ENCODE measurements around the gene DHRS2. TPM values are rescaled to one million over a fixed set of nuclear protein-coding genes. Genes with fewer than 3 reads are reported as not detected.

DHRS2 gene
- total RNA-seq, 1 donor from 2014 or later: 0.69 TPM

GRCh38 chr14:23601424-23601823 is 34.7 kb upstream of the DHRS2 start:
- DNase-seq (ENCODE audit: low read depth): no peak
- H3K4me3 ChIP-seq (ENCODE audit: low read depth, low read length): no peak overlapping the region
- no peak for TF ChIP-seq CTCF (conservative IDR thresholded peaks at IDR 0.05; ENCODE audit: low read depth, low read length)

DNA sequence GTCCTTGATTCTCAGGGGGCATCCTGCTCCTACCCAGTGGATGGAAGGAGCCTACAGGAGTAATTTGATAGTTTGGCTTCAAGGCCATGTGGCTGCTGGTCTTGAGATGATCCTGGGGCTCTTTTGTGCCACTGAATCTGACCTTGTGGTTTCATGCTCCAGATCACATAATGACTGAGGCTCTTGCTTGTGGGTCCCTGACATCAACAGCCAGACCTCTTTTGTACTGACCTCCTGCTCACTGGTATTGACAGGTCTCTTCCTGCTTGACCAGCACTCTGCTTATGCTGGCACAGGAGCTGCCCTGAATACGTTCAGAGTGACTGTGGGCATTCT is 34.4 kb upstream of the DHRS2 start:
- no peak for TF ChIP-seq CTCF (conservative IDR thresholded peaks at IDR 0.05; ENCODE audit: low read depth, low read length)
- DNase-seq (ENCODE audit: low read depth): no peak
- no peak overlapping the region for H3K4me3 ChIP-seq (ENCODE audit: low read depth, low read length)

DNA sequence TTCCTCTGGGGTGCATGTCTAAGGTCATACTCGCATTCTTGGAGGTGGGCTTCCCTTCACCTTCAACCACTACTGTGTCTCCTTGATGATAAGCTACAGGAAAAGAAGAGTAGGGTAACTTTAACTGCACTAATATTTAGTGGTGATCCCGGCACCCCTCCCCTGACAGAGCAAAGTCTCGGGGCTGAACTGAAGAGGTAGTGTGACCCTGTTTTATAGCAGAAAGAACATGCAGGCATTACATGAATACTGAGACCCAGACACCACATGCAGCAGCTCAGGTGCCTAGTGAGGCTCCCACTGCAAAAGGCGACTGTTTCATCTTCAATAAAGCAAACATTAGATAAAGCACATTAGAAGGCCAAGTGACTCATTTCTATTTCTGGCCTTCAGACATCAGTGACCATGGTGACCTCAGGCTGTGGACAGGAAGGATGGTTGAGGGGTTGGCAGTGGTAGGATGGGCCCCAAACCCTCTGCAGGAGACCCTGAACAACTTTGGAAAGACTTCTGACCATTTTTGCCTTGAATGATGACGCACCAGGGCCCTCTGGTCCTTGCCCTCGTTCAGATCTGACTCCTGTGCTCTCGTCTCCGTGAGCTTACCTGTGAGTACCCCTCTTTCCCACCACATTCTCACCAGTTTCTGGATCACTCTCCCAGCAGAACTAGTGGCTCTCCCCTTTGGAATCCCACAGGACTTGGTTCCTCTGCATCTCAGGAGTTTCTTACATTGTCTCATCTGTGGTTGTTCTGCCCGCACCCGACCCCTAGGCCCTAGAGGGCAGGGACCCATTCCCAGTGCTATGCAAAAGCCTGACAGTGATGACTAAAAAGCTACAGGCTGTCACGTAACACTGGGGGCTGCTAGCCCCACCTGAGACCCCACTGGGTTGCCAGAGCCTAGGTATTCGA is 33.7 kb upstream of the DHRS2 start:
- no peak for TF ChIP-seq CTCF (conservative IDR thresholded peaks at IDR 0.05; ENCODE audit: low read depth, low read length)
- H3K4me3 ChIP-seq (ENCODE audit: low read depth, low read length): no peak overlapping the region
- no peak for DNase-seq (ENCODE audit: low read depth)

DNA sequence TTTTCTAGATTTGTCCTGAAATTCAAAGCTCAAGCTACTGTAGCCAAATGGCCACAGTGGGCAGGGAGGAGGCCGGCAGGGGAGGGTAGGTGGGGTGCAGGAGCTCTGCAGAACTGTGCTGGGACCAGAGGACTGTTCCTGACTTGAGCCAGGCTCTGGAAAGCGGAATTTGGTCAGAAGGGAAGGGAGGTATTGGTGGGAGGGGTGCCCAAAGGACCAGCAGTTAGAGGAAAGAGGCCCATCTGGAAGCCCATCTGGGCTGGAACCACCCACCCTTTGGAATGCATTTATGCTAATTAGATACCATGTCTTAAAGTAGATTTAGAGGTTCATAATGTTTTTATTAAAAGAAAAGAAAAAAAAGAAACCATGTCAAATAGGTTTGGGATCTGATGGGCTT is 33.1 kb upstream of the DHRS2 start:
- TF ChIP-seq CTCF (conservative IDR thresholded peaks at IDR 0.05; ENCODE audit: low read depth, low read length): no peak

GRCh38 chr14:23604148-23604547 is 32.0 kb upstream of the DHRS2 start:
- no peak for TF ChIP-seq CTCF (conservative IDR thresholded peaks at IDR 0.05; ENCODE audit: low read depth, low read length)
- no peak for DNase-seq (ENCODE audit: low read depth)
- H3K4me3 ChIP-seq (ENCODE audit: low read depth, low read length): no peak overlapping the region

More for the DNA sequence above, 33.1 kb upstream of the DHRS2 start:
- no peak overlapping the region for H3K4me3 ChIP-seq (ENCODE audit: low read depth, low read length)
- DNase-seq (ENCODE audit: low read depth): no peak

GRCh38 chr14:23604675-23605170 is 31.4 kb upstream of the DHRS2 start:
- H3K4me3 ChIP-seq (ENCODE audit: low read depth, low read length): no peak overlapping the region
- no peak for DNase-seq (ENCODE audit: low read depth)
- TF ChIP-seq CTCF (conservative IDR thresholded peaks at IDR 0.05; ENCODE audit: low read depth, low read length): no peak
